Spleen (tissue), 7 donors: ENCODE data around the gene CRISP3.

Experiments
- POLR2A ChIP-seq, 3 donors: fragments of 450-650 bp; IDR thresholded peaks; one replicate each; pipeline ENCODE4 v1.5.1; 2017; ENCODE audit warnings: antibody characterized with exemption in 3 of 3, mild to moderate bottlenecking in 1 of 3
- POLR2AphosphoS5 ChIP-seq, 3 donors: sonication (generic); formaldehyde crosslinking; IDR thresholded peaks; one replicate each; pipeline ENCODE4 v1.5.1; 2017; ENCODE audit warnings: antibody characterized with exemption in 3 of 3
- TF ChIP-seq, protein P1 (sequence below), 11 experiments: fragments of 200-600 bp in 7 of 11; fragments of 450-650 bp in 4 of 11; sonication (generic) in 4 of 11; IDR thresholded peaks in 8 of 11; conservative IDR thresholded peaks in 3 of 11; 1 replicate in 7 of 11; 2 replicates in 4 of 11; pipeline versions ENCODE4 v1.4.0 to v1.8.0; 2016 to 2021; ENCODE audit warnings: antibody characterized with exemption in 11 of 11, inconsistent platforms in 4 of 11, mild to moderate bottlenecking in 1 of 11
- donor health status: DM: no; HTN: no; CAD: no; lungs with moderate emphysema.
- donor health status: DM: no; HTN: no; CAD: no.
- donor health status: DM: no; HTN: no; CAD: no.

DNA sequence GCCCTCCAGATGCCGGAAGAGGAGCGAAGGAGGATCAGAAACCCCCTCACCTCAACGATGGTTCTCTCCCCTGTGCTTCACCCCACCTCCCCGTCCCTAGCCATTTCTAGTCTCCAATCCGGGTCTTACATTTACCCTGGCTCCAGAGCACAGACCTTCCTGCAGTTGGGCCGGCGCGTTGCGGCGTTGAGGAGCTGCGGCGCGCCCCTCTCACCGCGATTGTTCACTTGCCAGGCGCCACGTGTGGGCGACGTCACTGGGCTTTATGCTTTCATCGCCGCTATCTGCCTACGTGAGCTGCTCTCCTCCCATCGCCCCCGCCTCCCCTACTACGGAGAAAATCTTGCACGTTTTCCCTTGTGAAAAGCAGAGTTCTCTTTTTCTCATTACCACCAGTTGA, 30.8 kb downstream of the CRISP3 start, which contains the start of gene CRISP2:
- TF ChIP-seq, protein P1, sequence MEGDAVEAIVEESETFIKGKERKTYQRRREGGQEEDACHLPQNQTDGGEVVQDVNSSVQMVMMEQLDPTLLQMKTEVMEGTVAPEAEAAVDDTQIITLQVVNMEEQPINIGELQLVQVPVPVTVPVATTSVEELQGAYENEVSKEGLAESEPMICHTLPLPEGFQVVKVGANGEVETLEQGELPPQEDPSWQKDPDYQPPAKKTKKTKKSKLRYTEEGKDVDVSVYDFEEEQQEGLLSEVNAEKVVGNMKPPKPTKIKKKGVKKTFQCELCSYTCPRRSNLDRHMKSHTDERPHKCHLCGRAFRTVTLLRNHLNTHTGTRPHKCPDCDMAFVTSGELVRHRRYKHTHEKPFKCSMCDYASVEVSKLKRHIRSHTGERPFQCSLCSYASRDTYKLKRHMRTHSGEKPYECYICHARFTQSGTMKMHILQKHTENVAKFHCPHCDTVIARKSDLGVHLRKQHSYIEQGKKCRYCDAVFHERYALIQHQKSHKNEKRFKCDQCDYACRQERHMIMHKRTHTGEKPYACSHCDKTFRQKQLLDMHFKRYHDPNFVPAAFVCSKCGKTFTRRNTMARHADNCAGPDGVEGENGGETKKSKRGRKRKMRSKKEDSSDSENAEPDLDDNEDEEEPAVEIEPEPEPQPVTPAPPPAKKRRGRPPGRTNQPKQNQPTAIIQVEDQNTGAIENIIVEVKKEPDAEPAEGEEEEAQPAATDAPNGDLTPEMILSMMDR (IDR thresholded peaks at IDR 0.05 in 8 of 11, conservative IDR thresholded peaks at IDR 0.05 in 3 of 11): no peak
- TF ChIP-seq POLR2AphosphoS5 (IDR thresholded peaks at IDR 0.05) (no peak), POLR2A (IDR thresholded peaks at IDR 0.05) (no peak)
